Muscle layer of duodenum (tissue), 2 donors: ENCODE data around the gene SYT15.
"Not testable (repeated sequence)": the region's sequence is repeated elsewhere in the genome, so short reads cannot be mapped to it uniquely, and the experiment has no call there.

ENCODE experiments used
- H3K27ac ChIP-seq: one replicate; pipeline ENCODE4 v1.7.0; 2013; ENCODE audit warnings: mild to moderate bottlenecking, low read length
- H3K27me3 ChIP-seq: one replicate; pipeline ENCODE4 v1.7.0; 2013; ENCODE audit warnings: low read depth, mild to moderate bottlenecking, control low read depth, low read length
- H3K36me3 ChIP-seq, 2 donors: one replicate each; pipeline ENCODE4 v1.7.0; 2013; ENCODE audit warnings: low read length in 2 of 2, control low read depth in 1 of 2, mild to moderate bottlenecking in 1 of 2; ENCODE audit not compliant: insufficient read depth in 2 of 2, control insufficient read depth in 1 of 2
- H3K4me1 ChIP-seq, 2 donors: one replicate each; pipeline ENCODE4 v1.7.0; 2013; ENCODE audit warnings: low read length in 2 of 2, mild to moderate bottlenecking in 2 of 2, control low read depth in 1 of 2, moderate library complexity in 1 of 2; ENCODE audit not compliant: insufficient read depth in 2 of 2, control insufficient read depth in 1 of 2
- H3K4me3 ChIP-seq, 2 donors: one replicate each; pipeline ENCODE4 v1.7.0; 2013; ENCODE audit warnings: low read length in 2 of 2, low read depth in 1 of 2, mild to moderate bottlenecking in 1 of 2
- H3K9me3 ChIP-seq, 2 donors: one replicate each; pipeline ENCODE4 v1.7.0; 2013; ENCODE audit warnings: low read length in 2 of 2, control low read depth in 1 of 2, mild to moderate bottlenecking in 1 of 2; ENCODE audit not compliant: control insufficient read depth in 1 of 2
- donor health status: healthy.

SYT15 gene

GRCh38 chr10:46617134-46617533 is 38.2 kb downstream of the SYT15 start:
- H3K36me3 ChIP-seq, H3K27ac ChIP-seq: not testable (repeated sequence)

DNA sequence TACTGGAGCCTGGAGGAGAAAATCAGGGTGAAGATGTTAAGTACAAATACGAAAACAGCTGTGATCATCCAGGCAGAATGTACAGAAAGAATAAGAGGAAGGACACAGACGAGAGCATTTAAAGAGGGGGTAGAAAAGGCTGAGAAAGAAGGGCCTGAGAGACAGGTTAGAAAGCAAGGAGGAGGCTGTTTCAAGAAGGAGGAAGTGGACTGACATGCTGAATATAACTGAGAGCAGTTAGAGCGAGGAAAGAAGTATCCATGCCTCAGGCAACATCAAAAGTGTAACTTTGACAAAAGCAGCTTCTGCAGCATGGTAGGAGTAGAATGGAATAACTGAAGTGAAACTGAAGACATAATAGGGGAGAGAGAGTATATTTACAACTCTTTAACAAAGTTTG is 39.0 kb downstream of the SYT15 start:
- H3K36me3 ChIP-seq, H3K27me3 ChIP-seq, H3K4me1 ChIP-seq, H3K27ac ChIP-seq, H3K4me3 ChIP-seq, H3K9me3 ChIP-seq: not testable (repeated sequence)

More at GRCh38 chr10:46617134-46617533, 38.2 kb downstream of the SYT15 start:
- not testable (repeated sequence) for H3K4me3 ChIP-seq, H3K9me3 ChIP-seq, H3K27me3 ChIP-seq, H3K4me1 ChIP-seq

DNA sequence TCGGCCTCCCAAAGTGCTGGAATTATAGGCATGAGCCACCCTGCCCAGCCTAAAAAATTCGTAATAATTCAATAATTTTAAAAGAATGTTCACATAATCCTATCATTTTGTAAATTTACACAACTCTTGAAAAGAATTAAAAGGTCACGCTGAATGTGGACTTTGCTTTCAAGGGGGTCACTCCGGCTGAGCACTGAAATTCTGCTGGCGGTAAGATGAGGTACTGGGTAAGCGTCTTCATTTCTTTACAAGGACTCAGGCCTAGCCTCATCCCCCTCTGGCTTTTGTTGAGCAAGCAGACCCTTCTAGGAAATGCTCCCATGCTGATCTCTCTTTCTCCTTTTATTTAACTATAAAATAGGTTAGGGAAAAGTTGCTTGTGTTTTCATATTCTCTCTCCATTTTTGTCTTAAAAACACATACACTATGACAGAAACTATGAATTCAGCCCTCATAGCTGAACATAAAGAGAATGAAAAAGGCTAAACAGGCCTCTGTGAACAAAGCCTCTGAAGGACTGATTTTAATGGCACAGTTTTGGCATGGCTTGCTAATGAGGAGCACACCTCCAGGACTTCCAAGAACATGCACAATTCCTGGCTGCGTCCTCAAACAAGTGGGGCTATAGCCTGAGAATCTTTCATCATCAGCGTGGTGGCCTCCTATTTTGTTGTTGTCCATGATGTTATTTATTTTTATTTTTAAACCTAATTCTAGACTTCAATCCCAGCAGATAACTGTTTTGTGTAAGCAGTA is 45.1 kb downstream of the SYT15 start:
- not testable (repeated sequence) for H3K27ac ChIP-seq, H3K4me1 ChIP-seq, H3K9me3 ChIP-seq, H3K36me3 ChIP-seq, H3K4me3 ChIP-seq, H3K27me3 ChIP-seq

- not testable (repeated sequence) for H3K4me1 ChIP-seq, H3K36me3 ChIP-seq, H3K9me3 ChIP-seq, H3K27me3 ChIP-seq, H3K4me3 ChIP-seq, H3K27ac ChIP-seq
Observed at GRCh38 chr10:46629805-46630204, 50.9 kb downstream of the SYT15 start.

- H3K36me3 ChIP-seq, H3K4me1 ChIP-seq, H3K4me3 ChIP-seq, H3K9me3 ChIP-seq, H3K27me3 ChIP-seq, H3K27ac ChIP-seq: not testable (repeated sequence)
Observed at GRCh38 chr10:46630816-46631215, 51.9 kb downstream of the SYT15 start.

GRCh38 chr10:46631683-46632082 is 52.8 kb downstream of the SYT15 start:
- H3K4me3 ChIP-seq, H3K36me3 ChIP-seq, H3K9me3 ChIP-seq, H3K27me3 ChIP-seq, H3K4me1 ChIP-seq, H3K27ac ChIP-seq: not testable (repeated sequence)

GRCh38 chr10:46634698-46635097 is 55.8 kb downstream of the SYT15 start:
- H3K4me3 ChIP-seq, H3K27ac ChIP-seq, H3K36me3 ChIP-seq, H3K4me1 ChIP-seq, H3K9me3 ChIP-seq, H3K27me3 ChIP-seq: not testable (repeated sequence)

GRCh38 chr10:46635364-46635959 is 56.5 kb downstream of the SYT15 start:
- not testable (repeated sequence) for H3K27me3 ChIP-seq, H3K27ac ChIP-seq, H3K4me1 ChIP-seq, H3K36me3 ChIP-seq, H3K4me3 ChIP-seq, H3K9me3 ChIP-seq

- not testable (repeated sequence) for H3K36me3 ChIP-seq, H3K27ac ChIP-seq, H3K9me3 ChIP-seq, H3K4me1 ChIP-seq, H3K4me3 ChIP-seq, H3K27me3 ChIP-seq
Observed at GRCh38 chr10:46640005-46640404, 61.1 kb downstream of the SYT15 start.
